IMR-90 (cell line): Measurements from ENCODE around the gene DIP2B. TPM values are rescaled to one million over a fixed set of nuclear protein-coding genes. Genes with fewer than 3 reads are reported as not detected.

ENCODE experiments used
- ATAC-seq: fragments of 200-7000 bp; cut with Tn5 transposase; 2 replicates; pipeline ENCODE4 v1.9.1; 2020; ENCODE audit warnings: low read depth, mild to moderate bottlenecking, moderate library complexity
- BruUV-seq: library from RNA; stranded (reverse); fragments of 400-500 nt; replicated peaks from 2 replicates; lab custom pipeline; 2021; lab: Mats Ljungman, UMichigan
- CTCF ChIA-PET: fragments of 300-600 bp; formaldehyde crosslinking; extraction: SDS; loops from one replicate; lab custom pipeline; 2021; ENCODE audit warnings: antibody characterized with exemption; lab: Yijun Ruan, JAX
- POLR2A ChIA-PET: fragments of 300-600 bp; sonication (Branson Sonifier 250); formaldehyde crosslinking; loops from one replicate; lab custom pipeline; 2022; ENCODE audit warnings: antibody characterized with exemption; ENCODE audit not compliant: unreplicated experiment; lab: Charles Lee
- DNase-seq: peaks from one replicate; pipeline ENCODE4 v3.0.0; 2013
- H2AFZ ChIP-seq: replicated peaks from 2 replicates; pipeline ENCODE3; 2013; ENCODE audit warnings: low read length, mild to moderate bottlenecking; ENCODE audit not compliant: poor library complexity
- H2AK5ac ChIP-seq: 2 replicates; pipeline ENCODE4 v1.6.1; 2013; ENCODE audit warnings: low read depth, low read length, inconsistent platforms
- H2AK9ac ChIP-seq: replicated peaks from 2 replicates; pipeline ENCODE3; 2013; ENCODE audit warnings: mild to moderate bottlenecking, low read depth, low read length, moderate library complexity; ENCODE audit not compliant: poor library complexity
- H2BK120ac ChIP-seq: 2 replicates; pipeline ENCODE4 v1.6.1; 2013; ENCODE audit warnings: low read depth, low read length, inconsistent platforms
- H2BK15ac ChIP-seq: 3 replicates; pipeline ENCODE4 v1.6.1; 2013; ENCODE audit warnings: low read depth, low read length, inconsistent platforms
- H2BK20ac ChIP-seq: 2 replicates; pipeline ENCODE4 v1.6.1; 2013; ENCODE audit warnings: low read depth, mild to moderate bottlenecking, inconsistent platforms, low read length, moderate library complexity
- H2BK5ac ChIP-seq: 2 replicates; pipeline ENCODE4 v1.6.1; 2013; ENCODE audit warnings: mild to moderate bottlenecking, low read depth, low read length, inconsistent platforms; ENCODE audit not compliant: poor library complexity, severe bottlenecking
- H3K14ac ChIP-seq: replicated peaks from 2 replicates; pipeline ENCODE4 v1.6.1; 2013; ENCODE audit warnings: low read depth, low read length, inconsistent platforms
- H3K18ac ChIP-seq: 2 replicates; pipeline ENCODE4 v1.6.1; 2013; ENCODE audit warnings: low read depth, low read length, control low read depth
- H3K23ac ChIP-seq: 2 replicates; pipeline ENCODE4 v1.6.1; 2013; ENCODE audit warnings: low read depth, low read length, inconsistent platforms
- H3K27ac ChIP-seq: 2 replicates; pipeline ENCODE4 v1.5.1; 2013; ENCODE audit warnings: mild to moderate bottlenecking, control low read depth, low read length; ENCODE audit not compliant: insufficient read depth
- H3K27me3 ChIP-seq: 2 replicates; pipeline ENCODE4 v1.6.1; 2013; ENCODE audit warnings: low read length; ENCODE audit not compliant: control insufficient read depth, insufficient read depth
- H3K36me3 ChIP-seq: 2 replicates; pipeline ENCODE4 v1.6.1; 2013; ENCODE audit warnings: low read length, mixed read lengths; ENCODE audit not compliant: control insufficient read depth, insufficient read depth
- H3K4ac ChIP-seq: 2 replicates; pipeline ENCODE4 v1.6.1; 2013; ENCODE audit warnings: low read depth, low read length, inconsistent platforms
- H3K4me1 ChIP-seq: 2 replicates; pipeline ENCODE4 v1.6.1; 2013; ENCODE audit warnings: low read length, mixed read lengths; ENCODE audit not compliant: control insufficient read depth, insufficient read depth
- H3K4me2 ChIP-seq: 2 replicates; pipeline ENCODE4 v1.6.1; 2013; ENCODE audit warnings: low read depth, mild to moderate bottlenecking, control low read depth, low read length, moderate library complexity
- H3K4me3 ChIP-seq: 2 replicates; pipeline ENCODE4 v1.5.1; 2013; ENCODE audit warnings: low read depth, mild to moderate bottlenecking, control low read depth, low read length, moderate library complexity; ENCODE audit not compliant: insufficient read depth
- H3K56ac ChIP-seq: 2 replicates; pipeline ENCODE4 v1.6.1; 2013; ENCODE audit warnings: low read length, inconsistent platforms; ENCODE audit not compliant: insufficient read depth; ENCODE audit errors: extremely low read depth
- H3K79me1 ChIP-seq, 2 experiments: 2 replicates each; pipeline ENCODE4 v1.6.1; 2013; ENCODE audit warnings: low read length in 2 of 2, inconsistent platforms in 1 of 2, low read depth in 1 of 2
- H3K9ac ChIP-seq: 2 replicates; pipeline ENCODE4 v1.6.1; 2013; ENCODE audit warnings: low read depth, low read length, control low read depth
- H3K9me1 ChIP-seq: 2 replicates; pipeline ENCODE4 v1.6.1; 2013; ENCODE audit warnings: low read length, inconsistent platforms; ENCODE audit not compliant: insufficient read depth
- H3K9me3 ChIP-seq: 2 replicates; pipeline ENCODE4 v1.6.1; 2013; ENCODE audit warnings: low read length; ENCODE audit not compliant: control insufficient read depth, insufficient read depth
- H4K20me1 ChIP-seq: 2 replicates; pipeline ENCODE4 v1.6.1; 2013; ENCODE audit warnings: low read length, inconsistent platforms; ENCODE audit not compliant: insufficient read depth
- H4K5ac ChIP-seq: 2 replicates; pipeline ENCODE4 v1.6.1; 2013; ENCODE audit warnings: mild to moderate bottlenecking, low read depth, low read length, control low read depth
- H4K8ac ChIP-seq, 2 experiments: 2 replicates each; pipeline ENCODE4 v1.6.1; 2013; ENCODE audit warnings: low read depth in 2 of 2, low read length in 2 of 2, control low read depth in 1 of 2, inconsistent platforms in 1 of 2
- H4K91ac ChIP-seq: 2 replicates; pipeline ENCODE4 v1.6.1; 2013; ENCODE audit warnings: low read depth, low read length, inconsistent platforms; ENCODE audit not compliant: insufficient read depth
- CEBPB ChIP-seq: IDR thresholded peaks from 2 replicates; pipeline ENCODE4 v1.6.1; 2012; ENCODE audit warnings: low read depth, low read length, improper control_type of control experiment
- CHD1 ChIP-seq: IDR thresholded peaks from 2 replicates; pipeline ENCODE4 v1.6.1; 2012; ENCODE audit warnings: low read depth, low read length, improper control_type of control experiment
- CTCF ChIP-seq: conservative IDR thresholded peaks from 2 replicates; pipeline ENCODE4 v1.5.1; 2012; ENCODE audit warnings: mild to moderate bottlenecking, low read depth, low read length, improper control_type of control experiment
- NFE2L2 ChIP-seq: fragments of 150-350 bp; IDR thresholded peaks from 2 replicates; pipeline ENCODE4 v1.6.1; 2016; ENCODE audit warnings: low read depth, mild to moderate bottlenecking, low read length
- POLR2A ChIP-seq: IDR thresholded peaks from 2 replicates; pipeline ENCODE4 v1.6.1; 2012; ENCODE audit warnings: mild to moderate bottlenecking, low read depth, low read length
- RAD21 ChIP-seq: IDR thresholded peaks from 2 replicates; pipeline ENCODE4 v1.6.1; 2012; ENCODE audit warnings: low read length, improper control_type of control experiment
- RCOR1 ChIP-seq: IDR thresholded peaks from 2 replicates; pipeline ENCODE4 v1.6.1; 2012; ENCODE audit warnings: mild to moderate bottlenecking, low read length, improper control_type of control experiment; ENCODE audit not compliant: insufficient replicate concordance
- SMC3 ChIP-seq: fragments of 150-350 bp; IDR thresholded peaks from 2 replicates; pipeline ENCODE4 v1.6.1; 2016; ENCODE audit warnings: low read depth, mild to moderate bottlenecking, antibody characterized with exemption, low read length, moderate library complexity
- USF2 ChIP-seq: fragments of 150-350 bp; IDR thresholded peaks from 2 replicates; pipeline ENCODE4 v1.6.1; 2017; ENCODE audit warnings: mild to moderate bottlenecking, antibody characterized with exemption, low read length, low read depth
- WGBS, 2 experiments: methylation state at CpG; one replicate each; pipeline versions ENCODE4 v1.1.5 to v1.1.7; 2013; ENCODE audit warnings: missing lambda C conversion rate in 2 of 2; ENCODE audit not compliant: insufficient read length in 1 of 2; ENCODE audit errors: extremely low coverage in 2 of 2; 5-methylcytosine and 5-hydroxymethylcytosine counted together
- dilution Hi-C: fragments of 300-500 bp; cut with HindIII; formaldehyde crosslinking; loops from one replicate; pipeline ENCODE4 v1.14.3; 2018; ENCODE audit warnings: low sequenced_read_pairs; ENCODE audit not compliant: unreplicated experiment
- in situ Hi-C: fragments of 300-500 bp; cut with MboI; formaldehyde crosslinking; loops from 3 replicates; pipeline ENCODE4 v1.14.3; 2019; ENCODE audit warnings: low sequenced_read_pairs, inconsistent platforms, mixed read lengths
- intact Hi-C: fragments of 100-400 bp; cut with micrococcal nuclease; formaldehyde crosslinking; loops from 2 replicates; pipeline ENCODE4 v1.10.0; 2022
- polyA plus RNA-seq, 3 experiments: library from polyadenylated mRNA; depleted of rRNA; stranded (reverse); fragments of >200 nt; gene quantifications; 2 replicates each; pipeline ENCODE4 v1.2.3, GENCODE V29; 2012; ENCODE audit warnings: low replicate concordance in 1 of 3
- total RNA-seq: library from RNA; depleted of rRNA; stranded (reverse); fragments of >200 nt; gene quantifications from 2 replicates; pipeline ENCODE4 v1.2.3, GENCODE V29; 2012

The DIP2B gene
- total and polyA plus RNA-seq, 2 of the 4 experiments (the other 2 are of a cell fraction): 7.7 to 12.9 TPM

- intact Hi-C loops (no loop called here), dilution Hi-C loops (no loop called here), in situ Hi-C loops (no loop called here)
- 100% methylated on average over 1 of the region's 4 CpGs; no CpG with 5 or more reads in 1 of the 2 experiments for WGBS, 2 experiments
- Histone ChIP-seq H3K27ac (no peak overlapping the region), H3K23ac (no peak overlapping the region), H4K5ac (no peak overlapping the region), H2BK20ac (no peak overlapping the region), H3K56ac (no peak overlapping the region), H3K14ac (no peak overlapping the region; the same call in 1 of the 2 replicates), H2AFZ (no peak overlapping the region), H2BK15ac (no peak overlapping the region), H3K4me1 (peaks cover 4% of the 10 kb centered on the region; the same call in 1 of the 2 replicates), H2AK9ac (no peak overlapping the region), H3K36me3 (no peaks in the 10 kb centered on the region), H4K20me1 (peaks cover 14% of the 10 kb centered on the region), H2BK120ac (no peak overlapping the region), H3K9me3 (no peaks in the 10 kb centered on the region), H2BK5ac (no peak overlapping the region), H3K9me1 (no peaks in the 10 kb centered on the region), H3K4me3 (no peak overlapping the region), H3K27me3 (no peaks in the 10 kb centered on the region), H4K91ac (no peak overlapping the region), H4K8ac (no peak overlapping the region), H3K9ac (no peak overlapping the region), H3K79me1 (peaks cover 15 to 58% of the 10 kb centered on the region in 2 experiments), H3K18ac (no peak overlapping the region), H3K4me2 (no peak overlapping the region), H3K4ac (no peak overlapping the region), H2AK5ac (no peak overlapping the region)
- ATAC-seq: no peak
- ChIA-PET CTCF (no interaction called here), POLR2A (no interaction called here)
- no TSS peak for BruUV-seq
- TF ChIP-seq CTCF (no peak), RAD21 (no peak), POLR2A (no peak), USF2 (no peak), CHD1 (no peak), SMC3 (no peak), NFE2L2 (no peak), CEBPB (no peak), RCOR1 (no peak)
- DNase-seq: no peak
Observed at GRCh38 chr12:50549885-50550284, 45.1 kb downstream of the DIP2B start.
